Amniotic stem cell (primary cell): ENCODE data around the gene PFKFB3.
A peak's percentile ranks its signal among the peaks of the same experiment; 100 is the strongest.
"Not testable (repeated sequence)": the region's sequence is repeated elsewhere in the genome, so short reads cannot be mapped to it uniquely, and the experiment has no call there.

Source experiments
- DNase-seq: peaks from one replicate; lab custom pipeline; 2025; lab: John Stamatoyannopoulos, UW

Gene PFKFB3

GRCh38 chr10:6202098-6202683 lies 541 bp upstream of the PFKFB3 start:
- no peak for DNase-seq

DNA sequence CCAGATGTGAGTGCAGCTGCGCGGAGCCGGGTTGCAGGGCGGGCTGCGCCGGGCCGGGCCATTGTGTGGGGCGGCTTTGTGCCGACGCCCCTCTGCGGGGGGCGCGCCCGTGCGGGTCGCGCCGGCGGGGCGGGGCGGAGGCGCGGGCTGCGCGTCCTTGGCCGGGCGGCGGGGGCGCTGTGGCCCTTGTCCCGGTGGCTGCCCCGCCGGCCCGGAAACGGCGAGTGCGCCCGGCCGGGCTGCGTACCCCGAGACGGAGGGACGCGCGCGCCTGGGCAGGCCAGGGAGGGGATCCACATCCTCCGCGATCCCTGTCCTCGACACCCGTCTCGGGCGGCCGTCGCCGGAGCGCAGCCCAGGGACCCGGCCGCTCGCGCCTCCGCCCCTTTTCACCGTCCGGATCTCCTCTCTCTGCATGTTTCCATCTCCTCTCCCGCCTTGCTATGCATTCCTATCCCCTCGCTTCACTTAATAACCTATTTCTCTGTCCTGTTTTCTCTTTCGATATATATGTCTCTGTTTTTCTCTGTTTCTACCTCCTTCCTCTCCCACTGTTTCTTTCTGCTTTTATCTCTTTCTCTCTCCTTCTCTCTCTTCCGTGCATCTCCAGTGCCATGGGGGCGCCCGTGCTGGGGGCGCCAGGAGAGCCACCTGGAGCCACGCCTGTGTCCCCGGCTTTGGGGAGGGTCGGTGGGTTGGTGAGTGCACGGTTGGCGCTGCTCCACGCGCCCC lies 765 bp downstream of the PFKFB3 start:
- DNase-seq: peak; percentile 37

GRCh38 chr10:6204063-6204340 lies 1.3 kb downstream of the PFKFB3 start:
- DNase-seq: no peak

GRCh38 chr10:6204341-6205191 lies 1.8 kb downstream of the PFKFB3 start:
- peak; percentile 47 for DNase-seq

GRCh38 chr10:6206486-6206885 lies 3.8 kb downstream of the PFKFB3 start:
- DNase-seq: not testable (repeated sequence)

DNA sequence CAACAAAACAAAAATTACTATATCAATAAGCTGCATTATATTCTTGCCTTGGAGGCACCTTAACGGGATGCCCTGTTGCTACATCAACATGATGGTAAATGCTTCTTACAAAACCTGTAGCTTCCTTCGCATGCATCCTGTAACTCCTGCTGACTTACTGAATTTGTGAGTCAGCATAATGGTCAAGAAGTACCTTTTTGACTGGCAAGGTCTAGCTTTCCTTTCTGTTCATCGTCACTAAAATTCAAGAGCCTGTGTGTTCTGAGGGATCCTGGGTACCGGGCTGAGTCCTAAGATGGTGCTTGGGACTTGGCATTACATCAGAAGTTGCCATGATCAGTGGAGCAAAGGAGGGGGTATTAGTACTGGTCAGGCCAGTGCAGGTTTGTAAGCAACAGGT lies 4.9 kb downstream of the PFKFB3 start:
- DNase-seq: no peak

DNA sequence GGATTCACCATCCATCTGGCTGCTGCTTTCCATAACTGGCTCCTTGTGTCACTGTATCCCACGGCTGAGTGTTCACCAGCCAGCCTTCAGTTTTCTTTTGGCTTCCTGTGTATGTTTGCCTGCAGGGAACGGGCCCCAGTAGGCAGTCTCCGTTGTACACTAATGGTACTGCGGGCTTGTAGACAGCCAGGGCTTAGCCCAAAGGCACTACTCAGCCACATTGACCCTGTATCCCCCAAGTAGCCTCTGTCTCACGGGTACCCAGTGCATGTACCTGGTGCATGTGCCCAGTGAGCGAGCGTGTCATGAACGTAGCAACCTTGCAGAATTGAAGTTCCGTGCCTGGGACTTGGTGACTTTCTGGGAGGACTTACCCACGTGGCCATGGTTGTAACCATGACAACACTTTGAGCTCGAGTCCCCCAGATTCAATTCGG lies 6.1 kb downstream of the PFKFB3 start:
- DNase-seq: no peak

DNA sequence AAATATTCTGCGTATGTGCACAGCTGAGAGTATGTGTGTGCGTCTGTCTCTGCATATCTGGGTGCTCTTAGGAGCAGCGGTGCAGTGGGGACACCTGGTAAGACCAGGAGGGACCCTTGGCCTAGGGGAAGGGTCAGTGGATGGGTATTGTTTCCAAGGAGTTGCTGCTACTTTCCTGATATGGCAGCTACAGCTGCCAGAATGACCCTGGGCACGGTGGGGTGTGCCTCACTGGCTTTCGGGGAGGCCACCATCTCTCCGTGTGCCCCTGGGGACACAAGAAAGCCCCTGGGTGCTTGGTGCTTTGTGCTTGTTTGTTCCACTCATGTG lies 8.6 kb downstream of the PFKFB3 start:
- DNase-seq: no peak

DNA sequence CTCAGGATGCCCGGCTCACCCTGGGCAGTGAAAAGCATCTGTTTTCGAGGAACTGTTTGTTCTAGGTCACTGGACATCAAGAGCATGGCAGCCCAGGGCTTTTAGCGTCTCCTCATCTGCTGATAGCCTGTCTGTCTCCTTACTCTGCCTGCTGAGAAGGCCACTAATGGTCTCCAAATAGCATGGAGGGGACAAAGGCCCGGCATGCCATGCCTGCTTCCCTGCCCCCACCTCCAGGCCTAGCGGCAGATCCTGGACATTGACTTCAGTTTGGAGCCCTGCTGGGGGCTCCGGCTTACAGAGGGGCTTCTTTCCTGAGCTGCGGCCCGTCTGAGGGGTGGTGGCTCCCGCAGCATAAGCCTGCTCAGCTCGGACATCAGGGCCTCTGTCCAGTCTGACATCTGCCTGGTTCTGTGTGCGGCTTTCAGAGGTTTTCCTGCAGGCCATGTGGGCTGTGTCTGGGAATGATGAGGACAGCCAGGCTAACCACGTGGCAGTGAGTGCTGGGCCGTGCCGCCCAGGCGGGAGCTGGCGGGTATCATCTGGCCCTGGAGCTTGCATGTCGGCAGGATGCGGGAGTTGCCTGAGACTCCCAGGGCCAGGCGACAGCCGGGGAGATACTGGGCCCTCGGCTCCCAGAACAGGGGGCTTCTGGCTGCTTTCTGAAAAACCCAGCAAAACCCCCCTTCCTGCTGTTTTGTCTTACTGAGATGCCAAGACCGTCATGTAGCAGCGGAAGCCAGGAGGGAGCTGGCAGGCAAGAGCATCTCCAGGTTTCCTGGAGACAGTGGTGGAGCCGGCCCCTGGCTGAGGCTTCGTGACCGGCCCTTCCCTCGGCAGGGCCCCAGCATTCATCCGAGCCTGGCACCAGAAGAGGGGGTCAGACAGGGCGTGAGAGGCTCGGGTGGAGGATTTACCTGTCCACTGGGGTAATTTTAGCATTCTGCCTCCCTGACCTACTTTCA lies 9.2 kb downstream of the PFKFB3 start:
- DNase-seq: no peak

DNA sequence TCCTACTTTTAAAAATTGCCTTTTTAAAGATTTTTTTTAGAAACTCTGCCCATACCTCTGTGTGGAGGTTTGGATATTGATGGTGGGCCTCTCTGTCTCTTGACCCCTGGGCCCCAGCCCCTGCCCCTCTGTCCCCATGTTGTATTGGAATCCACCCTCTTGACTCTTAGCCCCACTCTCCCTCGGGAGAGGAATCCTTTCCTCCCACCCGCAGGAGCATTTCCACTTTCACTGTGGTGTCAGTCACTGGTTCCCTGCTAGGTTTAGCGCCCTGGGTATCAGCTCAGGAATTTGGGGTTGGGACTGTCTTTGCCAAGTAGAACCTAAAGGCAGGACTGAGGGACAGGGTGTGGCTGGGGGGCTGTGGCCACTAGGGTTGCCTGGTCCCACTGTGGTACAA lies 10.1 kb downstream of the PFKFB3 start:
- DNase-seq: no peak

GRCh38 chr10:6213257-6213905 lies 10.6 kb downstream of the PFKFB3 start:
- DNase-seq: no peak

DNA sequence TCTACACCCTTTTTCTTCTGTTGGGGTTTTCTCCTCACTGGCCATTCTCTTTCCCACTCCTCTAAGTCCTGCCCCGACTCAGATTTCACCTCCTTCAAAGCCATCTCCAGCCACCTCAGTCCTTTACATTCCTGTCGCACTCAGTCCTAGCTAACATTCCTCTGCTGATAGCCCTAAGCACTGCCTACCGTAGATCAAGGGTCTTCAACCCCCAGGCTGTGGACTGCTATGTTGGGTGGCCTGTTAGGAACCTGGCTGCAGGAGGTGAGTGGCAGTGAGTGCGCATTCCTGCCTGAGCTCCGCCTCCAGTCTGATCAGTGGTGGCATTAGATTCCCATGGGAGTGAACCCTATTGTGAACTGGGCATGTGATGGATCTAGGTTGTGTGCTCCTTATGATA lies 11.2 kb downstream of the PFKFB3 start:
- DNase-seq: no peak

DNA sequence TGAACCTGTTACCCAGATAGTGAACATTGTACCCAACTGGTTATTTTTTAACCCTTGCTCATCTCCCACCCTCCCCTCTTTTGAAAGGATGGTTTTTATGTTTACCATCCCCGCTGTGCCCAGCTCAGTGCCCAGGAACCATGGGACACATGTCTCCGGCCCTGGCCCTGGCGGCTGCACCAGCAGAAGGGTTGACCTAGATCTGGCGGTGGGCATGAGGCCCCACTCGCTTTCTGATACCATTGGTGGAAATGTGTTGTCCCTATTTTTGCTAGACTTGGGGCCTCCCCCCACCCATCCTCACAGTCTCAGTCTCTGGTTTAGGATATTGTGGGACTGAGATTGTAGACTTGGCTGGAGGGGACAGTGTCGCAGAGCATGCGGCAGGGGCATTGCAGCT lies 11.9 kb downstream of the PFKFB3 start:
- no peak for DNase-seq

DNA sequence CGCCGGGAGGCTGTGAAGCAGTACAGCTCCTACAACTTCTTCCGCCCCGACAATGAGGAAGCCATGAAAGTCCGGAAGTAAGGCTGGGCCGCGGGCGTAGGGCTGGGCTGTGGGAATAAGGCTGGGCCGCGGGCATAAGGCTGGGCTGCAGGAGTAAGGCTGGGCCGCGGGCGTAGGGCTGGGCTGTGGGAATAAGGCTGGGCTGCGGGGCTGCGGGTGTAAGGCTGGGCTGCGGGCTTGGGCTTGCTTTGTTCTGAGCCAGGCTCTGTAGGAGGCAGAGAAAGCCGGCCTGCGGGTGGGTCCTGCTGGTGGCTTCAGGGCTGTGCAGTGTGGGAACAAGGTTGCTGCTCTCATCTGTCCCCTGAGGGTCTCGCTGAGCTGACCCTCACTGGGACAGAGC lies 12.5 kb downstream of the PFKFB3 start:
- no peak for DNase-seq

GRCh38 chr10:6215683-6216484 lies 13.2 kb downstream of the PFKFB3 start:
- DNase-seq: no peak

DNA sequence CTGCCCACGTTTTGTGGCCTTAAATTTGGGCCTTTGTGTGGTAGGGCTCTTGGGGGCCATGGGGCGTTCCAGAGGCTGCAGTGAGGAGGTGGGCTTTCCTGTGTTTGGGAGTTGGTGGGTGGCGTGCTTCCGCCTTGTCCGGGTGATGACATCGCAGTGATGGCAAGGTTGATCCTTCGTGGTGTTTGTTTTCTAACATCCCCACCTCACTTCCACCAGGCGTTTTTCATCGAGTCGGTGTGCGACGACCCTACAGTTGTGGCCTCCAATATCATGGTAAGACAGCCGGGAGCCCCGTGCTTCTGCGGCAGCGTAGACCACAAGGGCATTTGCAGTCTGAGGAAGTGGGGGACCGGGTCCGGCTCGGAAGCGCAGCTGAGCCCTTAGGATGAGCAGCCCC lies 14.2 kb downstream of the PFKFB3 start:
- no peak for DNase-seq

DNA sequence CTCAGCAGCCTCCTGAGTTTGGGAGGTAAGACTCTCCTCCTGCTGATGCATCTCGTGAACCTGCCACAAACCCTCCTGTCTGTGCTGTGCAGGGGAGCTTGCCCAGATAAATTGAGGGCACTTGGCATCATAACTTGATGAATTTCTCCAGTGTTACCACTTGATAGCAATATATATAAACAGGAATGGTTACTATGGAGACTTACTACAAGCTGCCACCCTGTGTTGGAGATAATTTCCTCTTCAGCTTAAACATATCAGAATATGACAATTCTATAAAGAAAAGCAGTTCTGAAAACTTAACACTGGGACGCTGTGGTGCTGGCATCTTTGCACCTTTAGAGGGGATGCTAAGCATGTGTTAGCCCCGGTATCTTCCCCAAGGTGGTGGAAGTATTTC lies 14.9 kb downstream of the PFKFB3 start:
- no peak for DNase-seq

GRCh38 chr10:6218692-6219493 lies 16.2 kb downstream of the PFKFB3 start:
- no peak for DNase-seq

- no peak for DNase-seq
Measured at GRCh38 chr10:6219494-6219836, 16.7 kb downstream of the PFKFB3 start.
